ELF-1 (cell line): Measurements from ENCODE around the gene STYXL2.
A peak's percentile ranks its signal among the peaks of the same experiment; 100 is the strongest.

ENCODE experiments used
- DNase-seq: peaks from one replicate; pipeline ENCODE4 v3.0.0-alpha.2; 2016; ENCODE audit warnings: low read depth, low spot score

The STYXL2 gene

GRCh38 chr1:167093846-167094516 is at the start of gene STYXL2:
Gene STYXL2 (plus strand): TSS chr1:167094075. CDS start chr1:167094850, 775 bp downstream.
- DNase-seq = peak; percentile 89

GRCh38 chr1:167051907-167052306 is 42.0 kb upstream of the STYXL2 start:
- DNase-seq = no peak

GRCh38 chr1:167052389-167052788 is 41.5 kb upstream of the STYXL2 start:
- peak; percentile 68 for DNase-seq

- no peak for DNase-seq
Measured at GRCh38 chr1:167054531-167054930, 39.3 kb upstream of the STYXL2 start.

GRCh38 chr1:167054946-167055630 is 38.8 kb upstream of the STYXL2 start:
- DNase-seq = no peak

GRCh38 chr1:167056529-167057231 is 37.2 kb upstream of the STYXL2 start:
- DNase-seq = no peak

- DNase-seq = peak; percentile 74
Measured at GRCh38 chr1:167057241-167057688, 36.6 kb upstream of the STYXL2 start.

- peak; percentile 93 for DNase-seq
Measured at GRCh38 chr1:167059045-167059808, 34.6 kb upstream of the STYXL2 start.

GRCh38 chr1:167059809-167060107 is 34.1 kb upstream of the STYXL2 start:
- DNase-seq = no peak

GRCh38 chr1:167060141-167061072 is 33.5 kb upstream of the STYXL2 start:
- peak; percentile 19 for DNase-seq

- no peak for DNase-seq
Measured at GRCh38 chr1:167061073-167061464, 32.8 kb upstream of the STYXL2 start.

GRCh38 chr1:167064621-167065020 is 29.3 kb upstream of the STYXL2 start:
- no peak for DNase-seq

GRCh38 chr1:167065471-167065870 is 28.4 kb upstream of the STYXL2 start:
- DNase-seq = no peak

- peak; percentile 92 for DNase-seq
Measured at GRCh38 chr1:167066333-167067122, 27.3 kb upstream of the STYXL2 start.

GRCh38 chr1:167067904-167068303 is 26.0 kb upstream of the STYXL2 start:
- DNase-seq = no peak

- no peak for DNase-seq
Measured at GRCh38 chr1:167068761-167069160, 25.1 kb upstream of the STYXL2 start.

- DNase-seq = no peak
Measured at GRCh38 chr1:167071286-167071685, 22.6 kb upstream of the STYXL2 start.

- no peak for DNase-seq
Measured at GRCh38 chr1:167076136-167076710, 17.7 kb upstream of the STYXL2 start.

- no peak for DNase-seq
Measured at GRCh38 chr1:167077128-167077867, 16.6 kb upstream of the STYXL2 start.
